ENCODE results near the gene PEPD. TPM values are rescaled to one million over a fixed set of nuclear protein-coding genes. Genes with fewer than 3 reads are reported as not detected.

Gene PEPD
- total and polyA plus RNA-seq, 7 experiments from 2014 or later = 21.9 to 126 (median 24.6) TPM

- Histone ChIP-seq H3K36me3 (ENCODE audit: control insufficient read depth in 2 of 3, insufficient read depth in 3 of 3, low read length in 3 of 3) (peaks cover 0 to 18% (median 8%) of the 10 kb centered on the region in 3 experiments), H3K27me3 (ENCODE audit: control insufficient read depth in 2 of 2, insufficient read depth in 2 of 2, low read length in 2 of 2) (no peaks in the 10 kb centered on the region), H3K4me3 (ENCODE audit: low read length) (no peak overlapping the region), H3K9me3 (ENCODE audit: control insufficient read depth in 2 of 3, low read length in 3 of 3) (no peaks in the 10 kb centered on the region), H3K27ac (ENCODE audit: low read depth, low read length) (no peak overlapping the region), H3K4me1 (ENCODE audit: control insufficient read depth in 2 of 2, insufficient read depth in 2 of 2, low read length in 2 of 2) (no peaks in the 10 kb centered on the region)
- CTCF ChIA-PET = no interaction called here
- intact Hi-C loops (cut with micrococcal nuclease) = no loop called here
- no peak overlapping the region for H3K4me3 Mint-ChIP-seq
- H3K27ac Mint-ChIP-seq = peak overlapping the region in 4 of 9 donors; percentile 10 to 70 (median 46)
- no peaks in the 10 kb centered on the region for H3K27me3 Mint-ChIP-seq
- DNase-seq = no peak
- ATAC-seq = no peak
- peaks cover 0 to 1% (median 0%) of the 10 kb centered on the region in 11 donors for H3K9me3 Mint-ChIP-seq
- H3K36me3 Mint-ChIP-seq = peaks cover 0 to 17% (median 6%) of the 10 kb centered on the region in 5 donors
- peaks cover 17 to 40% (median 32%) of the 10 kb centered on the region in 7 donors for H3K4me1 Mint-ChIP-seq
- POLR2A ChIA-PET = interaction anchor here (0.7 kb wide), 1 partner anchor 23 kb away, joined by 3 read pairs; no protein-coding TSS in a partner anchor
Observed at GRCh38 chr19:33383720-33384292, 137.8 kb downstream of the PEPD start.

GRCh38 chr19:33382982-33383381 lies 138.6 kb downstream of the PEPD start:
- no peaks in the 10 kb centered on the region for H3K9me3 ChIP-seq (ENCODE audit: control insufficient read depth in 2 of 3, low read length in 3 of 3)
- H3K4me3 ChIP-seq (ENCODE audit: low read length) = no peak overlapping the region
- Mint-ChIP-seq H3K27ac (peak overlapping the region in 3 of 9 donors; percentile 14 to 44 (median 17)), H3K4me1 (peaks cover 19 to 48% (median 41%) of the 10 kb centered on the region in 7 donors), H3K9me3 (peaks cover 0 to 1% (median 0%) of the 10 kb centered on the region in 11 donors), H3K27me3 (no peaks in the 10 kb centered on the region), H3K36me3 (peaks cover 0 to 20% (median 6%) of the 10 kb centered on the region in 5 donors), H3K4me3 (no peak overlapping the region)
- CTCF ChIA-PET = interaction anchor here (0.7 kb wide), 1 partner anchor 184 kb away, joined by 3 read pairs; no protein-coding TSS in a partner anchor
- ATAC-seq = no peak
- H3K27me3 ChIP-seq (ENCODE audit: control insufficient read depth in 2 of 2, insufficient read depth in 2 of 2, low read length in 2 of 2) = no peaks in the 10 kb centered on the region
- H3K36me3 ChIP-seq (ENCODE audit: control insufficient read depth in 2 of 3, insufficient read depth in 3 of 3, low read length in 3 of 3) = peaks cover 0 to 18% (median 8%) of the 10 kb centered on the region in 3 experiments
- POLR2A ChIA-PET = interaction anchor here (0.7 kb wide), 2 partner anchors 9 to 22 kb away, joined by 3 read pairs; no protein-coding TSS in a partner anchor
- DNase-seq = no peak
- intact Hi-C loops (cut with micrococcal nuclease) = no loop called here
- no peak overlapping the region for H3K27ac ChIP-seq (ENCODE audit: low read depth, low read length)
- no peaks in the 10 kb centered on the region for H3K4me1 ChIP-seq (ENCODE audit: control insufficient read depth in 2 of 2, insufficient read depth in 2 of 2, low read length in 2 of 2)

- ATAC-seq (no peak), DNase-seq (no peak)
- Histone ChIP-seq H3K4me3 (ENCODE audit: low read length) (no peak overlapping the region), H3K27ac (ENCODE audit: low read depth, low read length) (no peak overlapping the region), H3K27me3 (ENCODE audit: control insufficient read depth in 2 of 2, insufficient read depth in 2 of 2, low read length in 2 of 2) (no peaks in the 10 kb centered on the region), H3K4me1 (ENCODE audit: control insufficient read depth in 2 of 2, insufficient read depth in 2 of 2, low read length in 2 of 2) (no peaks in the 10 kb centered on the region), H3K9me3 (ENCODE audit: control insufficient read depth in 2 of 3, low read length in 3 of 3) (no peaks in the 10 kb centered on the region), H3K36me3 (ENCODE audit: control insufficient read depth in 2 of 3, insufficient read depth in 3 of 3, low read length in 3 of 3) (peaks cover 0 to 18% (median 8%) of the 10 kb centered on the region in 3 experiments)
- H3K36me3 Mint-ChIP-seq = peaks cover 0 to 16% (median 6%) of the 10 kb centered on the region in 5 donors
- intact Hi-C loops (cut with micrococcal nuclease) = no loop called here
- H3K27me3 Mint-ChIP-seq = no peaks in the 10 kb centered on the region
- peaks cover 27 to 58% (median 50%) of the 10 kb centered on the region in 7 donors for H3K4me1 Mint-ChIP-seq
- H3K4me3 Mint-ChIP-seq = no peak overlapping the region
- peak overlapping the region in 5 of 9 donors; percentile 7 to 72 (median 35) for H3K27ac Mint-ChIP-seq
- ChIA-PET CTCF (no interaction called here), POLR2A (no interaction called here)
- peaks cover 0 to 1% (median 0%) of the 10 kb centered on the region in 11 donors for H3K9me3 Mint-ChIP-seq
Observed at GRCh38 chr19:33382006-33382405, 139.6 kb downstream of the PEPD start.

GRCh38 chr19:33381101-33381500 lies 140.5 kb downstream of the PEPD start:
- ChIA-PET POLR2A (no interaction called here), CTCF (no interaction called here)
- Mint-ChIP-seq H3K36me3 (peaks cover 0 to 16% (median 6%) of the 10 kb centered on the region in 5 donors), H3K4me1 (peaks cover 28 to 67% (median 59%) of the 10 kb centered on the region in 7 donors), H3K27ac (peak overlapping the region in 7 of 9 donors; percentile 5 to 73 (median 35)), H3K4me3 (no peak overlapping the region), H3K9me3 (peaks cover 0 to 1% (median 0%) of the 10 kb centered on the region in 11 donors), H3K27me3 (no peaks in the 10 kb centered on the region)
- Histone ChIP-seq H3K27ac (ENCODE audit: low read depth, low read length) (no peak overlapping the region), H3K36me3 (ENCODE audit: control insufficient read depth in 2 of 3, insufficient read depth in 3 of 3, low read length in 3 of 3) (peaks cover 0 to 14% (median 8%) of the 10 kb centered on the region in 3 experiments), H3K27me3 (ENCODE audit: control insufficient read depth in 2 of 2, insufficient read depth in 2 of 2, low read length in 2 of 2) (no peaks in the 10 kb centered on the region), H3K4me1 (ENCODE audit: control insufficient read depth in 2 of 2, insufficient read depth in 2 of 2, low read length in 2 of 2) (peaks cover 0 to 4% of the 10 kb centered on the region in 2 donors), H3K9me3 (ENCODE audit: control insufficient read depth in 2 of 3, low read length in 3 of 3) (no peaks in the 10 kb centered on the region), H3K4me3 (ENCODE audit: low read length) (no peak overlapping the region)
- intact Hi-C loops (cut with micrococcal nuclease) = no loop called here
- DNase-seq = no peak
- no peak for ATAC-seq

GRCh38 chr19:33379151-33379829 lies 142.3 kb downstream of the PEPD start:
- Histone ChIP-seq H3K4me3 (ENCODE audit: low read length) (no peak overlapping the region), H3K27me3 (ENCODE audit: control insufficient read depth in 2 of 2, insufficient read depth in 2 of 2, low read length in 2 of 2) (no peaks in the 10 kb centered on the region), H3K4me1 (ENCODE audit: control insufficient read depth in 2 of 2, insufficient read depth in 2 of 2, low read length in 2 of 2) (peaks cover 16 to 19% of the 10 kb centered on the region in 2 donors), H3K27ac (ENCODE audit: low read depth, low read length) (no peak overlapping the region), H3K36me3 (ENCODE audit: control insufficient read depth in 2 of 3, insufficient read depth in 3 of 3, low read length in 3 of 3) (peaks cover 0 to 9% (median 8%) of the 10 kb centered on the region in 3 experiments), H3K9me3 (ENCODE audit: control insufficient read depth in 2 of 3, low read length in 3 of 3) (no peaks in the 10 kb centered on the region)
- Mint-ChIP-seq H3K9me3 (peaks cover 0 to 3% (median 0%) of the 10 kb centered on the region in 11 donors), H3K36me3 (peaks cover 0 to 16% (median 6%) of the 10 kb centered on the region in 5 donors), H3K27me3 (no peaks in the 10 kb centered on the region), H3K4me1 (peaks cover 46 to 80% (median 77%) of the 10 kb centered on the region in 7 donors), H3K4me3 (no peak overlapping the region), H3K27ac (peak overlapping the region in 1 of 9 donors; percentile 10)
- no peak for DNase-seq
- ChIA-PET CTCF (no interaction called here), POLR2A (interaction anchor here (1.0 kb wide), 1 partner anchor 203 kb away, joined by 3 read pairs; no protein-coding TSS in a partner anchor)
- no peak for ATAC-seq
- intact Hi-C loops (cut with micrococcal nuclease) = loop anchor here (10.0 kb wide), 3 partner anchors 294 to 1034 kb away; partner anchors contain the start of genes ANKRD27 (in 1 of the 2), GPATCH1 (in 1 of the 2), RGS9BP (in 1 of the 2) and ZNF507 (in 1 of the 2)

GRCh38 chr19:33377586-33378475 lies 143.8 kb downstream of the PEPD start:
- Mint-ChIP-seq H3K9me3 (peaks cover 0 to 3% (median 0%) of the 10 kb centered on the region in 11 donors), H3K36me3 (peaks cover 0 to 16% (median 6%) of the 10 kb centered on the region in 5 donors), H3K4me3 (no peak overlapping the region), H3K27ac (peak overlapping the region in 2 of 9 donors; percentile 36), H3K4me1 (peaks cover 44 to 75% (median 68%) of the 10 kb centered on the region in 7 donors), H3K27me3 (no peaks in the 10 kb centered on the region)
- Histone ChIP-seq H3K4me3 (ENCODE audit: low read length) (no peak overlapping the region), H3K36me3 (ENCODE audit: control insufficient read depth in 2 of 3, insufficient read depth in 3 of 3, low read length in 3 of 3) (peaks cover 0 to 9% (median 8%) of the 10 kb centered on the region in 3 experiments), H3K27me3 (ENCODE audit: control insufficient read depth in 2 of 2, insufficient read depth in 2 of 2, low read length in 2 of 2) (no peaks in the 10 kb centered on the region), H3K9me3 (ENCODE audit: control insufficient read depth in 2 of 3, low read length in 3 of 3) (no peaks in the 10 kb centered on the region), H3K27ac (ENCODE audit: low read depth, low read length) (no peak overlapping the region), H3K4me1 (ENCODE audit: control insufficient read depth in 2 of 2, insufficient read depth in 2 of 2, low read length in 2 of 2) (peaks cover 16 to 19% of the 10 kb centered on the region in 2 donors)
- CTCF ChIA-PET = interaction anchor here (0.6 to 1.1 kb wide), 3 partner anchors 22 to 121 kb away, joined by 3 to 5 read pairs (median 3); no protein-coding TSS in a partner anchor
- POLR2A ChIA-PET = interaction anchor here (0.7 to 1.0 kb wide), 2 partner anchors 201 to 243 kb away, joined by 3 read pairs; no protein-coding TSS in a partner anchor
- DNase-seq (no peak), ATAC-seq (no peak)
- intact Hi-C loops (cut with micrococcal nuclease) = loop anchor here (10.0 kb wide), 3 partner anchors 293 to 1033 kb away; partner anchors contain the start of genes ANKRD27 (in 1 of the 2), GPATCH1 (in 1 of the 2), RGS9BP (in 1 of the 2) and ZNF507 (in 1 of the 2)

All from naive thymus-derived CD4-positive, alpha-beta T cell (primary cell).